Activated B cell treated with CpG ODN at 0.5 μM for 24 hours (primary cell): Measurements from ENCODE around the gene SYNPO2. TPM values are rescaled to one million over a fixed set of nuclear protein-coding genes. Genes with fewer than 3 reads are reported as not detected.

Experiments used
- ATAC-seq: fragments of 200-7000 bp; cut with Tn5 transposase; one replicate; pipeline ENCODE4 v1.10.0; 2021; ENCODE audit warnings: low read depth, mild to moderate bottlenecking, moderate library complexity
- CTCF ChIA-PET: fragments of 350-600 bp; sonication (Branson Sonifier 250); formaldehyde crosslinking; loops from one replicate; lab custom pipeline; 2021; ENCODE audit warnings: antibody characterized with exemption; lab: Charles Lee
- POLR2A ChIA-PET: fragments of 350-600 bp; sonication (Branson Sonifier 250); formaldehyde crosslinking; loops from one replicate; lab custom pipeline; 2021; ENCODE audit warnings: antibody characterized with exemption; lab: Charles Lee
- DNase-seq: peaks from one replicate; pipeline ENCODE4 v3.0.0; 2022
- H3K27ac Mint-ChIP-seq: one replicate; pipeline ENCODE4 v1.8.0; 2020; ENCODE audit warnings: mixed read lengths
- H3K27me3 Mint-ChIP-seq: one replicate; pipeline ENCODE4 v1.8.0; 2021; ENCODE audit warnings: mixed read lengths
- H3K36me3 Mint-ChIP-seq: one replicate; pipeline ENCODE4 v1.8.0; 2021; ENCODE audit warnings: low read depth, mixed read lengths
- H3K4me1 Mint-ChIP-seq: one replicate; pipeline ENCODE4 v1.8.0; 2021; ENCODE audit warnings: mixed read lengths
- H3K4me3 Mint-ChIP-seq: one replicate; pipeline ENCODE4 v1.8.0; 2020; ENCODE audit warnings: mild to moderate bottlenecking, mixed read lengths
- H3K9me3 Mint-ChIP-seq: one replicate; pipeline ENCODE4 v1.8.0; 2020; ENCODE audit warnings: mixed read lengths
- CTCF ChIP-seq: fragments of 200-600 bp; IDR thresholded peaks from one replicate; pipeline ENCODE4 v1.8.0; 2022; ENCODE audit warnings: antibody characterized with exemption, mild to moderate bottlenecking
- intact Hi-C: fragments of 100-400 bp; cut with micrococcal nuclease; formaldehyde crosslinking; loops from one replicate; pipeline ENCODE4 v1.15.1; 2024
- total RNA-seq: library from RNA; stranded (reverse); gene quantifications from 2 replicates; pipeline ENCODE4 v1.2.3, GENCODE V29; 2022

Gene SYNPO2
- total RNA-seq, 1 donor from 2014 or later, result 0.18 TPM

GRCh38 chr4:118923891-118924290, 35.2 kb downstream of the SYNPO2 start:
- Mint-ChIP-seq H3K9me3 (no peaks in the 10 kb centered on the region), H3K27ac (no peak overlapping the region), H3K4me3 (no peak overlapping the region), H3K27me3 (peaks cover 10% of the 10 kb centered on the region), H3K4me1 (no peaks in the 10 kb centered on the region), H3K36me3 (no peaks in the 10 kb centered on the region)
- CTCF ChIA-PET, result no interaction called here
- ATAC-seq (no peak), DNase-seq (no peak)
- POLR2A ChIA-PET, result no interaction called here
- TF ChIP-seq CTCF, result no peak
- intact Hi-C loops, result no loop called here

GRCh38 chr4:118927974-118928373, 39.3 kb downstream of the SYNPO2 start:
- Mint-ChIP-seq H3K36me3 (no peaks in the 10 kb centered on the region), H3K9me3 (no peaks in the 10 kb centered on the region), H3K4me3 (no peak overlapping the region), H3K27ac (no peak overlapping the region), H3K4me1 (no peaks in the 10 kb centered on the region), H3K27me3 (peaks cover 2% of the 10 kb centered on the region)
- ChIA-PET CTCF (no interaction called here), POLR2A (no interaction called here)
- intact Hi-C loops, result no loop called here
- ATAC-seq, result no peak
- no peak for DNase-seq
- no peak for TF ChIP-seq CTCF

GRCh38 chr4:118930255-118930654, 41.6 kb downstream of the SYNPO2 start:
- no peaks in the 10 kb centered on the region for H3K9me3 Mint-ChIP-seq
- ChIA-PET POLR2A (no interaction called here), CTCF (interaction anchor here (0.6 kb wide), 1 partner anchor 191 kb away, joined by 3 read pairs; no protein-coding TSS in a partner anchor)
- H3K27ac Mint-ChIP-seq, result no peak overlapping the region
- TF ChIP-seq CTCF, result no peak
- intact Hi-C loops, result no loop called here
- no peaks in the 10 kb centered on the region for H3K4me1 Mint-ChIP-seq
- H3K4me3 Mint-ChIP-seq, result no peak overlapping the region
- H3K36me3 Mint-ChIP-seq, result no peaks in the 10 kb centered on the region
- DNase-seq, result no peak
- ATAC-seq, result no peak
- peaks cover 2% of the 10 kb centered on the region for H3K27me3 Mint-ChIP-seq

GRCh38 chr4:118931786-118932185, 43.1 kb downstream of the SYNPO2 start:
- TF ChIP-seq CTCF, result no peak
- Mint-ChIP-seq H3K36me3 (no peaks in the 10 kb centered on the region), H3K4me3 (no peak overlapping the region), H3K4me1 (no peaks in the 10 kb centered on the region), H3K27me3 (peaks cover 2% of the 10 kb centered on the region), H3K27ac (no peak overlapping the region), H3K9me3 (no peaks in the 10 kb centered on the region)
- intact Hi-C loops, result no loop called here
- no peak for DNase-seq
- no peak for ATAC-seq
- ChIA-PET CTCF (no interaction called here), POLR2A (no interaction called here)

- no peak for ATAC-seq
Observed at GRCh38 chr4:118935819-118936218, 47.2 kb downstream of the SYNPO2 start.

More at GRCh38 chr4:118935819-118936218, 47.2 kb downstream of the SYNPO2 start:
- TF ChIP-seq CTCF, result no peak
- ChIA-PET POLR2A (no interaction called here), CTCF (no interaction called here)
- Mint-ChIP-seq H3K27ac (no peak overlapping the region), H3K9me3 (no peaks in the 10 kb centered on the region), H3K27me3 (peaks cover under 1% of the 10 kb centered on the region), H3K4me3 (no peak overlapping the region), H3K4me1 (no peaks in the 10 kb centered on the region), H3K36me3 (no peaks in the 10 kb centered on the region)
- intact Hi-C loops, result no loop called here
- DNase-seq, result no peak
